ENCODE data around the gene DENND1C. TPM values are rescaled to one million over a fixed set of nuclear protein-coding genes. Genes with fewer than 3 reads are reported as not detected.

DENND1C gene
- total and polyA plus RNA-seq, 2 of the 8 experiments (the other 6 are each of a cell fraction or from before 2014, with no cell fraction given), result 3.6 to 4.0 TPM

GRCh38 chr19:6501740-6502648 lies 20.4 kb upstream of the DENND1C start, which contains the start of gene TUBB4A (continued):
- TF ChIP-seq SUZ12 (IDR thresholded peaks at IDR 0.05; ENCODE audit: low read length) (peak; percentile 44; the same call in 1 of the 2 replicates), POU5F1 (IDR thresholded peaks at IDR 0.05; ENCODE audit: low read depth, low read length) (no peak), TCF12 (IDR thresholded peaks at IDR 0.05; ENCODE audit: low read depth, low read length) (no peak), CREB1 (IDR thresholded peaks at IDR 0.05) (peak; percentile 37; the same call in 1 of the 2 replicates), SIRT6 (IDR thresholded peaks at IDR 0.05; ENCODE audit: low read length) (no peak), SAP30 (IDR thresholded peaks at IDR 0.05; ENCODE audit: insufficient read depth, insufficient replicate concordance, low read length) (no peak), HDAC2 (IDR thresholded peaks at IDR 0.05; ENCODE audit: borderline replicate concordance in 1 of 2, low read depth in 2 of 2, low read length in 2 of 2) (0 out of 4 replicates have a peak, but pooled peaks of 1 of the 2 experiments have one; percentile 15), ASH2L (IDR thresholded peaks at IDR 0.05; ENCODE audit: low read length) (peak; percentile 47), RBBP5 (IDR thresholded peaks at IDR 0.05; ENCODE audit: borderline replicate concordance, low read depth, low read length) (peak; percentile 48; the same call in 1 of the 2 replicates), RFX5 (IDR thresholded peaks at IDR 0.05; ENCODE audit: borderline replicate concordance, low read depth, low read length) (no peak), KDM1A (IDR thresholded peaks at IDR 0.05; ENCODE audit: borderline replicate concordance, low read length) (no peak), SP1 (IDR thresholded peaks at IDR 0.05; ENCODE audit: low read depth, low read length) (no peak), ZNF274 (IDR thresholded peaks at IDR 0.05; ENCODE audit: borderline replicate concordance, extremely low read depth, low read length) (no peak), CHD1 (IDR thresholded peaks at IDR 0.05; ENCODE audit: low read depth, low read length) (no peak), USF2 (IDR thresholded peaks at IDR 0.05; ENCODE audit: low read length) (no peak), BACH1 (IDR thresholded peaks at IDR 0.05; ENCODE audit: low read length) (no peak), CTBP2 (IDR thresholded peaks at IDR 0.05; ENCODE audit: borderline replicate concordance, insufficient read depth, insufficient read length, low read length) (no peak)
